ENCODE measurements around the gene EFCAB13.

GRCh38 chr17:47414612-47415011 is 90.9 kb downstream of the EFCAB13 start:
- no peak for TF ChIP-seq REST (IDR thresholded peaks at IDR 0.05; ENCODE audit: insufficient read depth in 1 of 2, low read depth in 2 of 2, low read length in 1 of 2)
- no peak for TF ChIP-seq POLR2AphosphoS5 (IDR thresholded peaks at IDR 0.05; ENCODE audit: low read depth, low read length)
- TF ChIP-seq CTCF (IDR thresholded peaks at IDR 0.05): no peak
- TF ChIP-seq TCF7L2 (IDR thresholded peaks at IDR 0.05; ENCODE audit: low read depth, low read length): no peak
